HCT116 (cell line): ENCODE measurements around the gene PAPPA2. TPM values are rescaled to one million over a fixed set of nuclear protein-coding genes. Genes with fewer than 3 reads are reported as not detected.
"Not testable (repeated sequence)": the region's sequence is repeated elsewhere in the genome, so short reads cannot be mapped to it uniquely, and the experiment has no call there.

Experiments
- ATAC-seq: fragments of 200-7000 bp; cut with Tn5 transposase; 2 replicates; pipeline ENCODE4 v1.9.1; 2020; ENCODE audit warnings: mild to moderate bottlenecking, moderate library complexity
- BruUV-seq: library from RNA; stranded (reverse); fragments of 400-500 nt; replicated peaks from 2 replicates; lab custom pipeline; 2021; lab: Mats Ljungman, UMichigan
- CTCF ChIA-PET: fragments of 300-600 bp; sonication (Branson Sonifier 250); formaldehyde crosslinking; loops from one replicate; lab custom pipeline; 2021; ENCODE audit warnings: antibody characterized with exemption; lab: Charles Lee
- POLR2A ChIA-PET: fragments of 300-600, 350-600 bp; sonication (Branson Sonifier 250); formaldehyde crosslinking; loops from one replicate; lab custom pipeline; 2021; ENCODE audit warnings: antibody characterized with exemption; lab: Charles Lee
- RAD21 ChIA-PET, 2 experiments: fragments of 300-600 bp; sonication (Branson Sonifier 250); formaldehyde crosslinking; loops; one replicate each; lab custom pipeline; 2023; ENCODE audit warnings: low total read pairs in 2 of 2; ENCODE audit not compliant: uncharacterized antibody in 2 of 2, unreplicated experiment in 2 of 2, low non-redundant PET in 1 of 2; lab: Charles Lee
- DNase-seq: peaks from one replicate; pipeline ENCODE4 v3.0.0-alpha.2; 2010; ENCODE audit warnings: low read depth, low spot score
- H2AFZ ChIP-seq: fragments of 200-600 bp; shearing (Covaris generic), sonication (generic); 2 replicates; pipeline ENCODE4 v1.6.1; 2017; ENCODE audit warnings: low read depth, mixed run types, mixed read lengths, antibody characterized with exemption, low read length; ENCODE audit not compliant: poor library complexity, severe bottlenecking
- H3K27ac ChIP-seq: 2 replicates; pipeline ENCODE4 v1.5.1; 2012; ENCODE audit warnings: low read depth, low read length
- H3K27me3 ChIP-seq: fragments of 200-600 bp; sonication (generic); 2 replicates; pipeline ENCODE4 v1.6.1; 2016; ENCODE audit warnings: mixed run types, low read length, mixed read lengths; ENCODE audit not compliant: insufficient read depth
- H3K36me3 ChIP-seq, 2 experiments: fragments of 200-500 bp in 1 of 2; fragments of 200-600 bp in 1 of 2; sonication (Bioruptor generic) in 1 of 2; sonication (generic) in 1 of 2; 2 replicates each; pipeline versions ENCODE4 v1.5.1 to v1.6.1; 2014 to 2016; ENCODE audit warnings: low read length in 2 of 2, inconsistent platforms in 1 of 2, mixed read lengths in 1 of 2, mixed run types in 1 of 2; ENCODE audit not compliant: insufficient read depth in 2 of 2, control insufficient read depth in 1 of 2
- H3K4me1 ChIP-seq, 2 experiments: fragments of 200-600 bp in 1 of 2; sonication (generic) in 1 of 2; 2 replicates each; pipeline versions ENCODE4 v1.5.1 to v1.6.1; 2012 to 2017; ENCODE audit warnings: low read length in 2 of 2, inconsistent platforms in 1 of 2, mild to moderate bottlenecking in 1 of 2, mixed read lengths in 1 of 2, mixed run types in 1 of 2, moderate library complexity in 1 of 2; ENCODE audit not compliant: insufficient read depth in 2 of 2, control insufficient read depth in 1 of 2
- H3K4me2 ChIP-seq: fragments of 200-600 bp; sonication (generic); 2 replicates; pipeline ENCODE4 v1.6.1; 2017; ENCODE audit warnings: mixed run types, low read length, mixed read lengths
- H3K4me3 ChIP-seq, 2 experiments: fragments of 200-600 bp in 1 of 2; sonication (generic) in 1 of 2; replicated peaks in 1 of 2; 2 replicates each; pipeline ENCODE4 v1.5.1; 2011 to 2016; ENCODE audit warnings: low read length in 2 of 2, control low read depth in 1 of 2, low read depth in 1 of 2, mild to moderate bottlenecking in 1 of 2, mixed read lengths in 1 of 2, mixed run types in 1 of 2
- H3K79me2 ChIP-seq: fragments of 200-600 bp; sonication (generic); 2 replicates; pipeline ENCODE4 v1.6.1; 2017; ENCODE audit warnings: mild to moderate bottlenecking, mixed run types, low read length, moderate library complexity, mixed read lengths; ENCODE audit not compliant: insufficient read depth
- H3K9ac ChIP-seq: fragments of 200-600 bp; sonication (generic); 2 replicates; pipeline ENCODE4 v1.6.1; 2016; ENCODE audit warnings: low read length, mixed read lengths
- H3K9me2 ChIP-seq: fragments of 200-600 bp; sonication (generic), shearing (Covaris generic); 2 replicates; pipeline ENCODE4 v1.6.1; 2017; ENCODE audit warnings: mixed run types, mild to moderate bottlenecking, moderate library complexity; ENCODE audit not compliant: insufficient read depth
- H3K9me3 ChIP-seq, 2 experiments: fragments of 200-500 bp in 1 of 2; fragments of 200-600 bp in 1 of 2; sonication (Bioruptor generic) in 1 of 2; sonication (generic) in 1 of 2; 2 replicates each; pipeline ENCODE4 v1.6.1; 2014 to 2017; ENCODE audit warnings: low read length in 2 of 2, mixed read lengths in 2 of 2, inconsistent platforms in 1 of 2, low read depth in 1 of 2, mild to moderate bottlenecking in 1 of 2, mixed run types in 1 of 2, moderate library complexity in 1 of 2; ENCODE audit not compliant: control insufficient read depth in 1 of 2, insufficient read depth in 1 of 2
- H4K20me1 ChIP-seq: fragments of 200-600 bp; sonication (generic), shearing (Covaris generic); 2 replicates; pipeline ENCODE4 v1.6.1; 2017; ENCODE audit warnings: mixed run types, mild to moderate bottlenecking, moderate library complexity; ENCODE audit not compliant: insufficient read depth
- ATF3 ChIP-seq: IDR thresholded peaks from 2 replicates; pipeline ENCODE4 v1.6.1; 2012
- EZH2 ChIP-seq: fragments of 200-600 bp; sonication (generic); IDR thresholded peaks from 2 replicates; pipeline ENCODE4 v1.6.1; 2017; ENCODE audit warnings: antibody characterized with exemption, mixed run types
- EZH2phosphoT487 ChIP-seq: fragments of 200-600 bp; IDR thresholded peaks from 2 replicates; pipeline ENCODE4 v1.6.1; 2018; ENCODE audit warnings: antibody characterized with exemption, borderline replicate concordance
- REST ChIP-seq: IDR thresholded peaks from 2 replicates; pipeline ENCODE4 v1.6.1; 2012; ENCODE audit warnings: low read depth
- SIN3A ChIP-seq: IDR thresholded peaks from 2 replicates; pipeline ENCODE4 v1.6.1; 2012; ENCODE audit warnings: low read depth
- ZBTB33 ChIP-seq: IDR thresholded peaks from 2 replicates; pipeline ENCODE4 v1.6.1; 2011; ENCODE audit warnings: mild to moderate bottlenecking, low read length, moderate library complexity; ENCODE audit not compliant: insufficient replicate concordance; ENCODE audit errors: extremely low read depth
- intact Hi-C: fragments of 100-400 bp; cut with micrococcal nuclease; formaldehyde crosslinking; loops from 2 replicates; pipeline ENCODE4 v1.10.0; 2022
- total RNA-seq: library from RNA; stranded (reverse); gene quantifications from one replicate; pipeline ENCODE4 v1.2.1, GENCODE V29; 2021; ENCODE audit not compliant: unreplicated experiment

The PAPPA2 gene
- total RNA-seq, 1 experiment from 2014 or later: not detected

- Histone ChIP-seq H4K20me1 (no peaks in the 10 kb centered on the region), H3K9me3 (no peaks in the 10 kb centered on the region), H3K4me3 (no peak overlapping the region), H3K9me2 (no peaks in the 10 kb centered on the region), H3K4me2 (no peak overlapping the region), H3K9ac (no peak overlapping the region), H3K79me2 (no peaks in the 10 kb centered on the region), H2AFZ (no peak overlapping the region), H3K36me3 (no peaks in the 10 kb centered on the region), H3K27me3 (peaks cover 24% of the 10 kb centered on the region), H3K4me1 (no peaks in the 10 kb centered on the region), H3K27ac (no peak overlapping the region)
- RAD21 ChIA-PET: no interaction called here
- DNase-seq: no peak
- CTCF ChIA-PET: no interaction called here
- intact Hi-C loops: no loop called here
- no TSS peak for BruUV-seq
- TF ChIP-seq REST: no peak
- no peak for TF ChIP-seq ATF3
- no peak for TF ChIP-seq ZBTB33
- no peak for TF ChIP-seq EZH2phosphoT487
- no peak for TF ChIP-seq EZH2
- TF ChIP-seq SIN3A: no peak
- ATAC-seq: no peak
- POLR2A ChIA-PET: no interaction called here
These were observed 165.8 kb downstream of the PAPPA2 start for GRCh38 chr1:176628775-176629174.

- H3K27me3 ChIP-seq, H3K36me3 ChIP-seq, H3K4me1 ChIP-seq, H3K79me2 ChIP-seq, H3K4me2 ChIP-seq, RAD21 ChIA-PET, H3K4me3 ChIP-seq, H3K27ac ChIP-seq, H4K20me1 ChIP-seq, intact Hi-C loops, H3K9ac ChIP-seq, H3K9me3 ChIP-seq, CTCF ChIA-PET, H2AFZ ChIP-seq, ATAC-seq, H3K9me2 ChIP-seq, POLR2A ChIA-PET, BruUV-seq, DNase-seq: not testable (repeated sequence)
These were observed 171.8 kb downstream of the PAPPA2 start for GRCh38 chr1:176634733-176635132.
